ENCODE results near the gene CDT1. TPM values are rescaled to one million over a fixed set of nuclear protein-coding genes. Genes with fewer than 3 reads are reported as not detected.

Gene CDT1
- total and polyA plus RNA-seq, 2 experiments from 2014 or later = 5.1 to 5.2 TPM

DNA sequence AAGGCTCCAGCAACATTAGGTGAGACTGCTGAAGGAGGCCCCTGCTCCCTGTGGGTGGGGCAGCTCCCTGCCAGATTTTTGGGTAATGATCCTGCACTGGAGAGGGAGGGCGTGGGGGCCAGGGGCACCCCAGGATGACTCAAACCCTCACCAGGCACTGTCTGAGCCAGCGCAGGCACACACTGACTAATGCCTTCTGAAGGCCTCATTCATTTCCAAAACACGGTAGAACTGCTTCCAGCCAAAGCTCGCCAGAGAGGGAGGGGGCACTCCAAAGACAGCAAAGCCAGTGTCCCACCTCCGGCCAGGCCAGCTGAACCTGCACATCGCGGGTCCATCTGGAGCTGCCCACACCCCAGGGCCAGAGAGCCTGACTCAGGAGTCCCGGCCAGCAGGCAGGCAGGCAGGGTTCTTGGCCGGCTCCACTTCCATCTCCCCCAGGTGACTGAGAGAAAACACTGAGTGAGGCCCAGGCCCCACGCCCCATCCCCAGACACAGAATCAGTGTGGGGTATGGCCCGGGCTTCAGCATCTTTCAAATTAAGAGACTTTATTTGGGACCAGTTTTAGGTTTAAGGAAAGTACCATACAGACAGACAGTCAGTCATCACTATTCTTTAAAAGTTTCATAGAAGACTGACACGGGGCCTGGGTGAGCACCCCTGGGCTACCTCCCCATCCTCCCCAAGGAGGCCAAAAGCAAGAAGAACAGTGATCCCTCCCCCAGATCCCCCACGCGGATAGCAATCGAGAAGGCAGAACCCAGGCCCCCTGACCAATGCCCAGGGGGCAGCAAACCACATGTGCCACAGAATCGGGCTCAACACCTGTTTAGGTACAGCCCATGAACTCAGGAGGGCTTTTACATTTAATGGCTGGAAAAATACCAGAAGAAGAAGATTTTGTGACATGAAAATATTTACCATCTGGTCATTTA lies 20.9 kb upstream of the CDT1 start:
- H2AFZ ChIP-seq = no peak overlapping the region
- H3K9me3 ChIP-seq (ENCODE audit: low read depth) = no peaks in the 10 kb centered on the region
- no peaks in the 10 kb centered on the region for H3K9me2 ChIP-seq (replicated peaks; ENCODE audit: insufficient read depth)
- no peaks in the 10 kb centered on the region for H3K36me3 ChIP-seq (replicated peaks; ENCODE audit: insufficient read depth, low read depth)
- peaks cover 45% of the 10 kb centered on the region for H3K4me1 ChIP-seq (ENCODE audit: insufficient read depth)
- DNase-seq (ENCODE audit: low spot score) = no peak
- peak overlapping the region; percentile 87 for H3K4me2 ChIP-seq
- H4K20me1 ChIP-seq (ENCODE audit: insufficient read depth, poor library complexity, severe bottlenecking) = peaks cover 15% of the 10 kb centered on the region
- H3K79me2 ChIP-seq = peaks cover 65% of the 10 kb centered on the region
- H3K27ac ChIP-seq = peak overlapping the region; percentile 73
- H3K27me3 ChIP-seq = no peaks in the 10 kb centered on the region
- TF ChIP-seq EZH2 (IDR thresholded peaks at IDR 0.05; ENCODE audit: borderline replicate concordance) (no peak), EZH2phosphoT487 (IDR thresholded peaks at IDR 0.05; ENCODE audit: low read depth, severe bottlenecking, unreplicated experiment) (no peak)
- TF ChIP-seq, protein P1, sequence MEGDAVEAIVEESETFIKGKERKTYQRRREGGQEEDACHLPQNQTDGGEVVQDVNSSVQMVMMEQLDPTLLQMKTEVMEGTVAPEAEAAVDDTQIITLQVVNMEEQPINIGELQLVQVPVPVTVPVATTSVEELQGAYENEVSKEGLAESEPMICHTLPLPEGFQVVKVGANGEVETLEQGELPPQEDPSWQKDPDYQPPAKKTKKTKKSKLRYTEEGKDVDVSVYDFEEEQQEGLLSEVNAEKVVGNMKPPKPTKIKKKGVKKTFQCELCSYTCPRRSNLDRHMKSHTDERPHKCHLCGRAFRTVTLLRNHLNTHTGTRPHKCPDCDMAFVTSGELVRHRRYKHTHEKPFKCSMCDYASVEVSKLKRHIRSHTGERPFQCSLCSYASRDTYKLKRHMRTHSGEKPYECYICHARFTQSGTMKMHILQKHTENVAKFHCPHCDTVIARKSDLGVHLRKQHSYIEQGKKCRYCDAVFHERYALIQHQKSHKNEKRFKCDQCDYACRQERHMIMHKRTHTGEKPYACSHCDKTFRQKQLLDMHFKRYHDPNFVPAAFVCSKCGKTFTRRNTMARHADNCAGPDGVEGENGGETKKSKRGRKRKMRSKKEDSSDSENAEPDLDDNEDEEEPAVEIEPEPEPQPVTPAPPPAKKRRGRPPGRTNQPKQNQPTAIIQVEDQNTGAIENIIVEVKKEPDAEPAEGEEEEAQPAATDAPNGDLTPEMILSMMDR (IDR thresholded peaks at IDR 0.05; ENCODE audit: poor library complexity) = no peak
- no peak overlapping the region for H3K4me3 ChIP-seq
- 88% methylated on average over 16 of the region's 16 CpGs for WGBS (ENCODE audit: low lambda C conversion rate, missing lambda C conversion rate)

DNA sequence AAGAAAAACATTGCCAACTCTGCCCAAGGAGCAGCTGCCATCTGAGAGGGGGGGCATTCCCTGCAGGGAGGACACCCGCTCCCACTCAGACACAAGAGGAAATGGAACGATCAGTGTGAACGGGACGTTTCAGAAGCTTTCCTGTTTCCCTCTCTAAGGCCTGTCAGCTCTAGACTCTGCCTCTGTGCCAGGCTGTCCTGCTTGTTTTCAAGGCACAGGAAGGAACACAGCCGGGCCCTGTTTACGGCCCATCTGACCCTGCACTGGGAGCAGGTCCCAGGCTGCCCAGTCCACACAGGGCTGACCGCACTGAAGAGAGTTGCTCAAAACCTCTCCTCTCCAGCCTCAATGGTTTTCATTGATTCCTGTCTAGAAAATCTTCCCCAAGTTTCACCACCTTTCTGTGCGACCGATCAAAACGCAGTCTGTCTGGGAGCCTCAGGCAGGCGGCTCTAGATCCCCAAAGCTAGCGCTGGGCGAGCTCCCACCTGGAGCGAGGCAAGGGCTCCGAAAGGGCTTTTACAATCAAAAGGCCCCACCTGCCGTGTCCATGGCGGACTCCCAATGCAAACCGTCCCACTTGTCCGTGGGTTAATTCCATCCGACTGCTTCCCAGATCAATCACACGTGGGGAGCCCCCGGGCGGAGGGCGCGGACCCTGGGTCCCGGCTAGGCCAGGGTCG lies 20.1 kb upstream of the CDT1 start:
- Histone ChIP-seq H3K79me2 (peaks cover 57% of the 10 kb centered on the region), H3K9me2 (replicated peaks; ENCODE audit: insufficient read depth) (no peaks in the 10 kb centered on the region), H3K4me3 (peak overlapping the region; percentile 93), H3K36me3 (replicated peaks; ENCODE audit: insufficient read depth, low read depth) (no peaks in the 10 kb centered on the region), H3K9me3 (ENCODE audit: low read depth) (no peaks in the 10 kb centered on the region), H2AFZ (no peak overlapping the region), H3K27ac (peak overlapping the region; percentile 73), H4K20me1 (ENCODE audit: insufficient read depth, poor library complexity, severe bottlenecking) (peaks cover 15% of the 10 kb centered on the region), H3K4me1 (ENCODE audit: insufficient read depth) (peaks cover 45% of the 10 kb centered on the region), H3K4me2 (peak overlapping the region; percentile 87), H3K27me3 (no peaks in the 10 kb centered on the region)
- TF ChIP-seq, protein P1 (IDR thresholded peaks at IDR 0.05; ENCODE audit: poor library complexity) = no peak
- TF ChIP-seq EZH2 (IDR thresholded peaks at IDR 0.05; ENCODE audit: borderline replicate concordance) = no peak
- no peak for TF ChIP-seq EZH2phosphoT487 (IDR thresholded peaks at IDR 0.05; ENCODE audit: low read depth, severe bottlenecking, unreplicated experiment)
- 77% methylated on average over 22 of the region's 27 CpGs for WGBS (ENCODE audit: low lambda C conversion rate, missing lambda C conversion rate)
- no peak for DNase-seq (ENCODE audit: low spot score)

DNA sequence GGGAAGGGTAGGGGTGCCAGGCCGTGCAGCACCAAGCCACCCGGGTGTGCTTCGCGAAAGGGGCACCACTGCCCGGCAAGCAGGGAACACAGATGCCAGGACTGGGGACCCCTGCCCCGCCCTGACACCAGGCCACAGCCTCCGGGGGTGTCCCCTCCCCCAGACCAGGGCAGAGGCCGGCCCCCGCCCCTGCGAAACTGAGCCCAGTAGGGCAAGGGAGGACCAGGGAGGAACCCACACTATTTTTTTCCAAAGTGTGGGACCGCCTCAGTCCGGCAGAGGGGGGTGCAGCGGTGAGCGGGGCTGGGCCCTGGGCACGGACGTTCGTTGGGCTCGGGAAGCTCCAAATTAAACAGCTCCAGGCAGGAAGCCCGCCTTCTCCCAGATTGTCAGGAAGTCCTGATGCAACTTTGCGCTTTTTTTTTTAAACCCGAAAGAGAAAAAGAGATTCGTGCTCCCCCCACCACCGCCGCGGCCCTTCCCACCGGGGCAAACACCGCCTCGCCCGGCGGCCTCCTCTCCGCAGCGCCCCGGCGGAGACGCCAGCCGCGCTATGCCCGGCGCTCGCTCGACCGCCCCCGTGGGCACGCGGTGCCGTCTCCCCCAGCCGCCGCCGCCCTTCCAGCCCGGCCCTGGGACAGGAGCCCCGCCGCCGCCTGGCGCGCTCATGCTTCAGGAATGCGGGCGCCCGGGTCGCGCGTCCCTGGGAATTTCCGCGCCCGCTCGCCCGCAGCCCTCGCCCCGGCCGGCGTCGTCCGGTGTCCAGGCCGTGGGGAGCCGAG lies 19.3 kb upstream of the CDT1 start:
- Histone ChIP-seq H2AFZ (peak overlapping the region; percentile 66), H3K27me3 (no peaks in the 10 kb centered on the region), H3K79me2 (peaks cover 49% of the 10 kb centered on the region), H3K4me3 (peak overlapping the region; percentile 93), H3K9me2 (replicated peaks; ENCODE audit: insufficient read depth) (no peaks in the 10 kb centered on the region), H3K9me3 (ENCODE audit: low read depth) (no peaks in the 10 kb centered on the region), H3K4me1 (ENCODE audit: insufficient read depth) (peaks cover 42% of the 10 kb centered on the region), H3K36me3 (replicated peaks; ENCODE audit: insufficient read depth, low read depth) (no peaks in the 10 kb centered on the region), H3K27ac (peak overlapping the region; percentile 73), H3K4me2 (peak overlapping the region; percentile 87), H4K20me1 (ENCODE audit: insufficient read depth, poor library complexity, severe bottlenecking) (peaks cover 15% of the 10 kb centered on the region)
- 13% methylated on average over 10 of the region's 74 CpGs for WGBS (ENCODE audit: low lambda C conversion rate, missing lambda C conversion rate)
- DNase-seq (ENCODE audit: low spot score) = peak; percentile 89
- TF ChIP-seq EZH2 (IDR thresholded peaks at IDR 0.05; ENCODE audit: borderline replicate concordance) = no peak
- TF ChIP-seq, protein P1 (IDR thresholded peaks at IDR 0.05; ENCODE audit: poor library complexity) = peak; percentile 50
